Activated T-cell treated with anti-CD3 and anti-CD28 coated beads for 48 hours (primary cell): ENCODE results near the gene PLCG2.

Experiments used
- DNase-seq: peaks from one replicate; pipeline ENCODE4 v3.0.0-alpha.2; 2020; ENCODE audit warnings: low read depth

Gene PLCG2

DNA sequence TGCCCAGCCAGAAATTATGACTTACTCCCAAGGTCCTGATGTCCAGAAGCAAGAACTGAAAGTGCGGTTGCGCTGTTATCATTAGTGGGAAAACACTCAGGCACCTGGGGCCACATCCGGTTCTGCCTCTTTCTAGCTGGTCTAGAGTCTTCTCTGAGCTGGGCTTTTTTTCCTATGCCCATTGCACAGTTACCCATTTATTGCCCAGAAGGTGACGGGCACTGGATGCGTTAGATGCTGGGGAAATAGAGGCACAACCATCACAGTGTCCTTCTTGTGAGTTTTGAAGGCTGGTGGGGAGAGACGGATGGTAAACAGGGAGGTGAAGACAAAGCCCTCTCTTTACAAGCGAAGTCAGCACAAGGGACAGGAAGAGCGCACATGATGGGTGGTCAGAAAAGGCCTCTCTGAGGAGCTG, 37.7 kb downstream of the PLCG2 start:
- no peak for DNase-seq

DNA sequence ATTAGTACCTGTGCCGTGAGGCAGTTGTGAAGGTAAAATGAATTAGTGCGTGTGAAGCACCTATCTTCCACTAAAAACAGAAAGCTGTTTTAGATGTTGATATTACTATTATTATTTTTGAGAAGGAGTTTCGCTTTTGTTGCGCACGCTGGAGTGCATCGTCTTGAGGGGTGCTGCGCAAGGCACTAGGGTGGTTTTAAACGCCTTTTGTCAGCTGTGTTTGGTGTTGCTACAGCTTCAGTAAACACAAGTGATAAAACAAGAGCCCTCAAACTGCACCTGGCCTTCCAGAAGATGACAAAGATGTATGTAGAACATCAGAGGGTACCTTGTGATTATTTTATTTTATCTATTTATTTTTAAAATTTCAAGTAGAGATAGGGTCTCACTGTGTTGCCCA, 38.2 kb downstream of the PLCG2 start:
- no peak for DNase-seq

DNA sequence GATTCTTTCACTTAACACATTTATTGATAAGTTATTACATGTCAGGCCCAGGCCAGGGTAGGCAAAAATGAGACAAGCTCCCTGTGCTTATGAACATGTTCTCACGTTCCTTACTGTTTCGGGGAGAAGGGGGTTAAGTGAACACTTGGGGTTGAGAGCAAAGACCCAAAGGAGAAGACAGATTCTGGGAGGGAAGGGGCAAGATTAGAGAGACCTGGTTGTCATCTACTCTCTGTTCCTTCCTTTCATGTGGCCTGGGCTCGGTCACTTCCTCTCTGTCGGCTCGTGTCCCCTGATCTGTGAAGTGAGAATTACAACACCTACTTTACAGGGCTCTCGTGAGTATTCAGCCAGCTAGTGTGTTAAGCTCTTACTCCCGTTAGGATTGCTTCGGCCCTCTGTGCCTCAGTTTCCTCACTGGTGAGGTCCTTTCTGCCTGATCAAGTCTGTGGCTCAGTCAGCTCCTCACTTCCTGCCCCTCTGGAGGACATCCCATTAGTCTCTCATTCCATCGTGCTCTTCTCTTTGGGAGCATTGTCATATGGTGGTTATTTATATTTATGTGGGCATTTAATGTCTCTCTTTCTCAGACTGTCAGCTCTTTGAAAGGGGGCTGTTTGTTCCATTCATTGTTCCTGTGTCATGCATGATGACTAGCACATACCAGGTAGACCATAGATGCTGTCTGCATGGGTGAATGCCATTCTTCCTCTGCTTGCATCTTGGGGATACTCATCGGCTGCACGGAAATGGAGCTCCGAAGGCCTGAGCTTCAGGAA, 38.9 kb downstream of the PLCG2 start:
- DNase-seq: no peak

GRCh38 chr16:81818568-81818896, 39.4 kb downstream of the PLCG2 start:
- no peak for DNase-seq

DNA sequence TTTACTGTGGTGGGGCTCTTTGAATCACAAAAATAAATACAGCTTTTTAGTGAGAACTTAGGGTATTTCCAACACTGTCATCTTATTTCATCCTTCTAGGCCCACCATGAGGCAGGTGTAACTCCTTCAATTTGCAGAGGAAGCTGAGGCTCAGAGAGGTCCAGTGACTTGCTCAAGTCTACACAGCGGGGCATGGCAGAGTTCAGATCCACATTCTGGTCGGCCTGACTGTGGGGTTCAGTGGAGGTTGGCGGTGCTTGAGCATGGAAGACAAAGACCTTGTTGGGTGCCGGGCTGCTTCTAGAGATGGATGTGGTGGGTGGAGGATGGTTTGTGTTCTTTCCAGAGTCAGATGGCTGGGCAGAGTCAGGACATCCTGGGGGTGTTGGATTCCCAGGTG, 39.8 kb downstream of the PLCG2 start:
- DNase-seq: no peak

GRCh38 chr16:81821436-81822128, 42.5 kb downstream of the PLCG2 start:
- no peak for DNase-seq

DNA sequence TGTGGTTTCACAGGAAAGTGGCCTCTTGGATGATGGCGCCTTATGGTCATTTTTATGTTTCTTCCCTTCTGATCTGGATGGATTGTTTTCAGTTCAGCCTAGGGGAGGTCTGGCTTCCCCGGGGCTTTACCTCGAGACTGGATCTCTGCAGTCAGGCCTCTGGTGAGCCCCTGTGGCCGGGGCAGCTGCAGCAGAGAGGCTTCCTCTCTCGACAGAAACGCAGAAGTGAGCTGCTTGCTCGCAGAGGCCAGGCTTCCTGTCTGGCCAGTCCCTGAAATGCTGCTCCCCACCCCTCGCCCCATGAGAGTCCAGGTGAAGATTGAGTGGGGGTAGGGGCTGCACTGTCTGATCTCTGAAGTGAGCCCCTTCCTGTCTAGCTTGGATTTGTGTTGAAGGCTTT, 44.0 kb downstream of the PLCG2 start:
- DNase-seq: no peak

- DNase-seq: no peak
Measured at GRCh38 chr16:81823734-81824133, 44.6 kb downstream of the PLCG2 start.

DNA sequence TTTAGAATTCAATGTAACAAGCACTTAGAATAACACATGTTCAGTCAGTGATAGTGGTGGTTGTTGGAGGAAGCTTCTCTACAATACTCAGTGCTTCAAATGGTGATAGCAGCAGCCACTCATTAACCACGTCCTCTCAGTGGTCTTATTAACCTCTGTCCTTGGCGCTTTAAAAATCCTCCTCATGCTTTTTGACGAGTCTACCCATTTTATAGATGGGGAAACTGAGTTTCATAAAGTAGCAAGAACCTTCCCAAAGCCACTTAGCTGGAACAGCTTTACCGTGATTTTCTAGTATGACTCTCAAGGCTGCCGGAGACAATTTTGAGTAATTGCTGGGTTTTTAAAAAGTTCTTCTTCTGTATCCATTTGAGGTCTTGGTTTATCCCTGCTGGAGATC, 47.4 kb downstream of the PLCG2 start:
- no peak for DNase-seq

GRCh38 chr16:81830845-81831540, 51.9 kb downstream of the PLCG2 start:
- DNase-seq: no peak

DNA sequence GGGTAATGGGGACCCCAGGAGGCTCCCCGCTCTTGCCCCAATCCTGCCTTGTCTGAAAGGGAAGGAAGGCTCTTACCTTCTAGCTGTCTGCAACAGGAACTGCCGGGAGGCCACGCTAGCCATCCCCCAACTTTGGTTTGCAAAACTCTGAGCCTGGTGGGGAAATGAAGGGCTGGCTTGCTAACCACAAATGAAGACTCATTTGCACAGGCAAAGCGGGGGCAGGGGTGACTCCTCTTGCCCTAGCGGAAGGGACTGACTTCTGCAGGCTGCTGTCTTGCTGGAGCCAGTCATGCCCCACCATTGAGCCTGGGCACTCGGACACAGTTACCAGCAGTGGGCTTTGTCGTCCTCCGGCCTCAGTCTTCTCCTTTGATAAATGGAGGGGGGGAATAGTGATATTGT, 52.6 kb downstream of the PLCG2 start:
- DNase-seq: peak; percentile 42

DNA sequence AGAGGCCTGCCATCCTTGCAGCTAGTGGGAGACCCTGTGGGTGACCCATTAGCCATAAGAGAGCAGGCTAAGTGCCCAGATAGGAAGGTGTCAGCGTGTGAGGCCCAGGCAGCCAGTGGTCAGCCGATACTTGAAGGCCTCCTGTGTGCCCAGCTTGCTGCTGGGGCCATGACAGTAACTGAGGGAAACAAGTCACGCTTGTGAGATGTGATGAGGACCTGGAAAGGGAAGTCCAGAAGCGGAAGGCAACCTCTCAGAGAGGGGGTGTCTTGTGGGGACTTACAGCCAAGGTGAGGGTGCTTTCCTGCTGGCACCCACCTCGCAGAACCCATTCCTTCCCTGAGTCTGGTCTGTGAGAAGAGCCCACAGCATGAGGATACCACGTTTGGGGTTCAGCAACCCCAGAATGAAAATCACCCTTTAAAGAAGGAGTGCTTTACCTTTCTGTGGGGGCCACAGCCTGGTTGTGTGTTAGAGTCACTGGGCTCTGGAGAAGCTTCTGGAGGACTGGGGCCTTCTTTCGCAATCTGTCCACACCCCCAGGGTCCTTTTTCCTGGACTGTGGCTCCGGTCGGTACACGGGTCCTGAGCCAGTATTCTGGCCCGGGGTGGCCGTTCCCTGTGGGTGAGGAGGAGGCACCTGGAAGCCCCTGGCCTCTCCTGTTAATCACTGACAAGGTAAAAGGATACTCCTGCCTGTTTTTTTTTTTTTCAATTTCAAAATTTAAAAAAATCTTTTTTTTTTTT, 53.9 kb downstream of the PLCG2 start:
- no peak for DNase-seq

- no peak for DNase-seq
Measured at GRCh38 chr16:81833751-81834150, 54.7 kb downstream of the PLCG2 start.

DNA sequence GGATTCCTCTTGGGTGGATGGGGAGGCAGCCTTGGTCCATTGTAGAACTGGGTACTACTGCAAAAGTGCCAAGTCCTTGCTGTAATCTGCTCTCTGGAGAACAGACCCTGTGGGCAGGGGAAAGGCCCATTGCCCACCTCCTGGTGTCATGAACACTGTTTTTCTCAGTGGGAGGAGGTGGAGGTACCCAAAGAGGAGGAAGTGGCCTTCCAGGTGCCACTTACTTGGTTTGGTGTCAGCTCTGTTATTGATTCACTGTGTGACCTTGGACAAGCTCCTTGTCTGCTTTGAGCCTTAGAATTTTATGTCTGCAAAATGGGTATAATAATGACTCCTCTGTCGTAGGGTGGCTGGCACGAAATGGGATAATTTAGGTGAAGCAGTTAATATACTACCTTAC, 55.8 kb downstream of the PLCG2 start:
- no peak for DNase-seq

GRCh38 chr16:81836279-81837054, 57.4 kb downstream of the PLCG2 start:
- no peak for DNase-seq

DNA sequence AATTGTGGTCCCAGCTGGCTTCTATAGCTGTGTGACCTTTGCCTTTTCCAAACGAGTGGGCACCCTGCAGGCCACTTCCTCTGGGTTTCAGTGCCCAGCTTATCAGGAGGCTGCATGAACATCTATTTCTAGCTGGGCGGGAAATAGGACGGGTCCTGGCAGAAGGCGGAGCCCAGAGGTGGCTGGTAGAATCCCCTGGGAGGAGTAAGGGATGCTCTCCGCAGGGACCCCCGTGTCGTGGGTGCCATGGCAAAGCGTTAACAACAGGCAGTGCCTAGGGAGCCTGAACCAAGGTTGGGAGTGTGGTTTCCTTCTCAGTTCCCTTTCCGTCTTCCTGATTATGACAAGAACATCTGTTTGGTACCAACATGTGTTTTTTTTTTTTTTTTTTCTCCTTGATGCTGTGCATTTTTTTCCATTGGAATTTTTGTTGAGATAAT, 58.2 kb downstream of the PLCG2 start:
- DNase-seq: no peak

GRCh38 chr16:81838794-81839193, 59.7 kb downstream of the PLCG2 start:
- DNase-seq: no peak

- no peak for DNase-seq
Measured at GRCh38 chr16:81841722-81842121, 62.6 kb downstream of the PLCG2 start.

DNA sequence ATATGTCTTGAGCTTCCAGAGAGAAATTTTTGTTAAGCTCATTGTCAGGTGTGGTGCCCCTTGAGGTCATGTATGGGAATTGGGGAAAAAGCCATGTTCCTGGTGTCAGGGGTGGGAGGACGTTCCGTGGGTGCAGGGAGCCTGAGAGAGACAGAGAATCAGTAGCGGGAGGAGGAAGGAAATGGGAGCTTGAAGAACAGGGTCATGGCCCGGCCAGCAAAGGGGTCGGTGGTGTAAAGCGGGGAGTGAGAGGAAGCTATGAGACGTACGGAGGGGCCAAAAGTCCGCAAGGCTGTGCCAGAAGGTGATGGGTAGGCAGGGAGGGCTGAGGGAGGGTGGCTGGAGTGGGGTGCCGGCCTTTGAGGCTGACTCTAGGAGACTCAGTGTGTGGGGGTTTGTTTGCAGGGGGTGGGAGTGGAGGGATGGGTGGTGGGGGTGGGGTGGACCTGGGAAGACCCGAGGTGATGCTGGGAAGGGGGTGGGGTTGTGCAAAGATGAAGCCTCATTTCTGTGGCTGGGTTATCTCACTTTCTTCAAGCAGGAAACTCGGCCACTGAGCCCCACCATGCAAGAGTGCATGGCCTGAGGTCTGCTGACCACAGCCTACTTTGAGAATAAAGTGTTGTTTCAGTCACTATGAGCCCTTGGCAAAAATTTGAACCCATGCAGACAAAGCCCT, 63.6 kb downstream of the PLCG2 start:
- no peak for DNase-seq

DNA sequence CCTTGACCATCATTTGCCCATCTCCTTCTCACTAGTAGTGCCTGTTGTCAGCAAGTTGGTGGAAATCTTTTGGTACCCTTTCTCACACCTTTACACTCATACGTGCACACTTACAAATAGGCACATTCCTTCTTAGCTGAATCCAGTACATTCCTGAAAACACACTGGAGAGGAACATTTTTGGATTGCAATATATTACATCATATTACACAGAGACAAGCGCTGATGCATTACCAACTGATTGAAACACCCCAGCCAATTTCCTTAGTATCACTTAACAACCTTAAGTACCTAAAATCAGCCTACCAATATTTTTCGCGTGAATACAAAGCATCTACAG, 64.1 kb downstream of the PLCG2 start:
- DNase-seq: no peak

DNA sequence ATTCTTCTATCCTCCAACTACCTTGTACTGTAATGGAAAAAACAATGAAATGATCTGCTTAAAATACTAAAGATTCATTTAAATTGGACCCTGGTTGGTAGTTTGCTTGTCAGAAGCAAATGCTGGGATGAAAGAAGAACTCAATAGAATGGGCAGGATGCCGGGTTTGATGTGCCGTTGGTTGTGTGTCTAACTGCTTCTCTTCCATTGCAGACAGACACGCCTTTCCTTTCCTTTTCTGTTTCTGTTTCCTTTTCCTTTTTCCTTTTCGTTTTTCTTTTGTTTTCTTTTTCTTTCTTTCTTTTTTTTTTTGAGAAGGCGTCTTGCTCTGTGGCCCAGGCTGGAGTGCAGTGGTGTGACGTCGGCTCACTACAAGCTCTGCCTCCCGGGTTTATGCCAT, 64.6 kb downstream of the PLCG2 start:
- no peak for DNase-seq
